GM12878 (cell line): Measurements from ENCODE around the gene GCSAM. TPM values are rescaled to one million over a fixed set of nuclear protein-coding genes. Genes with fewer than 3 reads are reported as not detected.

Experiments used
- BACH1 ChIP-seq: fragments of 450-650 bp; IDR thresholded peaks from 2 replicates; pipeline ENCODE4 v1.6.1; 2017; ENCODE audit warnings: mild to moderate bottlenecking, borderline replicate concordance
- CHD1 ChIP-seq: IDR thresholded peaks from 2 replicates; pipeline ENCODE4 v1.6.1; 2012; ENCODE audit warnings: low read depth, low read length, improper control_type of control experiment
- FOXM1 ChIP-seq: IDR thresholded peaks from 2 replicates; pipeline ENCODE4 v1.6.1; 2012; ENCODE audit warnings: low read depth, mild to moderate bottlenecking, inconsistent platforms, low read length, moderate library complexity
- GABPA ChIP-seq: IDR thresholded peaks from 2 replicates; pipeline ENCODE4 v1.6.1; 2014; ENCODE audit warnings: antibody characterized with exemption, low read depth, mild to moderate bottlenecking, inconsistent platforms
- MEF2B ChIP-seq: fragments of 450-650 bp; IDR thresholded peaks from 2 replicates; pipeline ENCODE4 v1.6.1; 2018; ENCODE audit warnings: mild to moderate bottlenecking, moderate library complexity; ENCODE audit not compliant: partially characterized antibody, poor library complexity, severe bottlenecking
- MTA2 ChIP-seq: fragments of 450-650 bp; IDR thresholded peaks from 2 replicates; pipeline ENCODE4 v1.6.1; 2016; ENCODE audit warnings: low read depth, mild to moderate bottlenecking, moderate library complexity
- MYC ChIP-seq: IDR thresholded peaks from 2 replicates; pipeline ENCODE4 v1.6.1; 2011; ENCODE audit warnings: mild to moderate bottlenecking, low read length, moderate library complexity, inconsistent platforms; ENCODE audit not compliant: insufficient read depth, insufficient replicate concordance, insufficient read length, severe bottlenecking
- SKIL ChIP-seq: fragments of 450-650 bp; IDR thresholded peaks from 2 replicates; pipeline ENCODE4 v1.6.1; 2017; ENCODE audit warnings: mild to moderate bottlenecking, low read depth, inconsistent platforms; ENCODE audit not compliant: poor library complexity, severe bottlenecking
- USF1 ChIP-seq: IDR thresholded peaks from 2 replicates; pipeline ENCODE4 v1.6.1; 2011; ENCODE audit warnings: borderline replicate concordance, low read depth, mild to moderate bottlenecking, moderate library complexity, mixed read lengths, low read length; ENCODE audit not compliant: insufficient read depth; ENCODE audit errors: extremely low read length
- polyA plus RNA-seq, 11 experiments: library from polyadenylated mRNA; depleted of rRNA in 4 of 11; unstranded in 6 of 11; stranded (reverse) in 5 of 11; fragments of >200 nt; fragmentation: Nextera tagmentation in 4 of 11; fragmentation: Illumina TruSeq in 1 of 11; extraction: Ambion mirVana in 4 of 11; extraction: Trizol in 1 of 11; gene quantifications; 1 replicate in 1 of 11; 2 replicates in 10 of 11; pipeline versions ENCODE4 v1.2.1 to v1.2.3, GENCODE V29; 2011 to 2016; ENCODE audit warnings: inconsistent platforms in 2 of 11, missing spikeins in 2 of 11, low read depth in 1 of 11
- total RNA-seq, 4 experiments: library from RNA; depleted of rRNA in 3 of 4; stranded (reverse); fragments of >200 nt in 3 of 4; fragmentation: Illumina TruSeq in 1 of 4; extraction: Trizol in 1 of 4; gene quantifications; 2 replicates each; pipeline versions ENCODE4 v1.2.1 to v1.2.3, GENCODE V29; 2013 to 2021

The GCSAM gene
- total and polyA plus RNA-seq, 10 of the 15 experiments (the other 5 are each of a cell fraction or from before 2014, with no cell fraction given): 81.5 to 407 (median 107) TPM

GRCh38 chr3:112119962-112120836 is 12.8 kb downstream of the GCSAM start (continued):
- TF ChIP-seq MTA2 (no peak), USF1 (no peak), MYC (no peak), CHD1 (no peak), FOXM1 (peak; percentile 73; the same call in 1 of the 2 replicates), MEF2B (peak; percentile 52), BACH1 (peak; percentile 7; the same call in 1 of the 2 replicates), GABPA (0 out of 2 replicates have a peak, but pooled peaks have one; percentile 32), SKIL (peak; percentile 56)
- TF ChIP-seq, all 136 proteins: peak for 28
